Activated CD8-positive, alpha-beta memory T cell treated with anti-CD3 and anti-CD28 coated beads for 1 hour (primary cell): ENCODE data around the gene MAN1C1.

Experiments used
- DNase-seq, 2 donors: peaks; one replicate each; pipeline ENCODE4 v3.0.0-alpha.2; 2020; ENCODE audit warnings: low read depth in 1 of 2; ENCODE audit errors: extremely low read depth in 1 of 2

The MAN1C1 gene

GRCh38 chr1:25755475-25756125, 139.0 kb downstream of the MAN1C1 start:
- no peak for DNase-seq

GRCh38 chr1:25756215-25756614, 139.6 kb downstream of the MAN1C1 start:
- no peak for DNase-seq

- no peak for DNase-seq
Observed at GRCh38 chr1:25757151-25757845, 140.7 kb downstream of the MAN1C1 start.

- DNase-seq, result no peak
Observed at GRCh38 chr1:25757846-25758185, 141.2 kb downstream of the MAN1C1 start.

- DNase-seq, result no peak
Observed at GRCh38 chr1:25758466-25759070, 142.0 kb downstream of the MAN1C1 start.

- no peak for DNase-seq
Observed at GRCh38 chr1:25760122-25760719, 143.6 kb downstream of the MAN1C1 start.

- no peak for DNase-seq
Observed at GRCh38 chr1:25760871-25761270, 144.3 kb downstream of the MAN1C1 start.

- DNase-seq, result no peak
Observed at GRCh38 chr1:25763493-25763892, 146.9 kb downstream of the MAN1C1 start.

- DNase-seq, result no peak
Observed at GRCh38 chr1:25765136-25765922, 148.7 kb downstream of the MAN1C1 start.

GRCh38 chr1:25765923-25766589, 149.5 kb downstream of the MAN1C1 start:
- DNase-seq, result no peak

GRCh38 chr1:25766721-25767436, 150.3 kb downstream of the MAN1C1 start:
- DNase-seq, result no peak

- DNase-seq, result no peak
Observed at GRCh38 chr1:25767437-25767770, 150.8 kb downstream of the MAN1C1 start.

GRCh38 chr1:25768999-25769398, 152.4 kb downstream of the MAN1C1 start:
- no peak for DNase-seq

- DNase-seq, result no peak
Observed at GRCh38 chr1:25769625-25770383, 153.2 kb downstream of the MAN1C1 start.

GRCh38 chr1:25770541-25771220, 154.1 kb downstream of the MAN1C1 start:
- DNase-seq, result no peak

- no peak for DNase-seq
Observed at GRCh38 chr1:25771221-25772114, 154.9 kb downstream of the MAN1C1 start.

GRCh38 chr1:25772164-25772563, 155.6 kb downstream of the MAN1C1 start:
- DNase-seq, result no peak
